DMS53 treated with DMSO at 0.1 percent for 48 hours (cell line): ENCODE data around the gene PCDHA4.
"Not testable (repeated sequence)": the region's sequence is repeated elsewhere in the genome, so short reads cannot be mapped to it uniquely, and the experiment has no call there.

Source experiments
- DNase-seq: peaks from one replicate; lab custom pipeline; 2025; ENCODE audit not compliant: unreplicated experiment; lab: John Stamatoyannopoulos, UW

Gene PCDHA4

GRCh38 chr5:140821375-140822280 is 14.8 kb downstream of the PCDHA4 start, which contains the start of gene PCDHA5:
TSS of gene PCDHA5 (plus strand) at chr5:140821613.
- peak; percentile 42 for DNase-seq

DNA sequence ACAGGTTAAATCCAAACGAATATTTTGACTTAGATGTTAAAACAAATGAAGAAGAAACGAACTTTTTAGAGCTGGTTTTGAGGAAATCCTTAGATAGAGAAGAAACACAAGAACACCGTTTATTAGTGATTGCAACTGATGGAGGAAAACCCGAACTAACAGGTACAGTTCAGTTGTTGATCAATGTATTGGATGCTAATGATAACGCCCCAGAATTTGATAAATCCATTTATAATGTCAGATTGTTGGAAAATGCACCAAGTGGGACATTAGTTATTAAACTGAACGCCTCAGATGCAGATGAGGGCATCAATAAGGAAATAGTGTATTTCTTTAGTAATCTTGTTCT is 15.4 kb downstream of the PCDHA4 start:
- no peak for DNase-seq

DNA sequence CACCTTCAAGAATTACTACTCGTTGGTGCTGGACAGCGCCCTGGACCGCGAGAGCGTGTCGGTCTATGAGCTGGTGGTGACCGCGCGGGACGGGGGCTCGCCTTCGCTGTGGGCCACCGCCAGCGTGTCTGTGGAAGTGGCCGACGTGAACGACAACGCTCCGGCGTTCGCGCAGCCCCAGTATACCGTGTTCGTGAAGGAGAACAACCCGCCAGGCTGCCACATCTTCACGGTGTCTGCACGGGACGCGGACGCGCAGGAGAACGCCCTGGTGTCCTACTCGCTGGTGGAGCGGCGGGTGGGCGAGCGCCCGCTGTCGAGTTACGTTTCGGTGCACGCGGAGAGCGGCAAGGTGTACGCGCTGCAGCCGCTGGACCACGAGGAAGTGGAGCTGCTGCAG is 16.1 kb downstream of the PCDHA4 start:
- not testable (repeated sequence) for DNase-seq

- DNase-seq, result no peak
Observed at GRCh38 chr5:140823475-140823874, 16.6 kb downstream of the PCDHA4 start.

GRCh38 chr5:140827704-140828361 is 21.0 kb downstream of the PCDHA4 start, which contains the start of gene PCDHA6:
TSS of gene PCDHA6 (plus strand) at chr5:140827960. CDS start at chr5:140828092, 132 bp downstream.
- DNase-seq, result peak; percentile 38

DNA sequence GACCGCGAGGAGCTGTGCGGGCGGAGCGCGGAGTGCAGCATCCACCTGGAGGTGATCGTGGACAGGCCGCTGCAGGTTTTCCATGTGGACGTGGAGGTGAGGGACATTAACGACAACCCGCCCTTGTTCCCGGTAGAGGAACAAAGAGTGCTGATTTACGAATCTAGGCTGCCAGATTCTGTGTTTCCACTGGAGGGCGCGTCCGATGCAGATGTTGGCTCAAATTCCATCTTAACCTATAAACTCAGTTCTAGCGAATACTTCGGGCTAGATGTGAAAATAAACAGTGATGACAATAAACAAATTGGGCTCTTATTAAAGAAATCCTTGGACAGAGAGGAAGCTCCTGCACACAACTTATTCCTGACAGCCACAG is 21.5 kb downstream of the PCDHA4 start:
- DNase-seq, result no peak

DNA sequence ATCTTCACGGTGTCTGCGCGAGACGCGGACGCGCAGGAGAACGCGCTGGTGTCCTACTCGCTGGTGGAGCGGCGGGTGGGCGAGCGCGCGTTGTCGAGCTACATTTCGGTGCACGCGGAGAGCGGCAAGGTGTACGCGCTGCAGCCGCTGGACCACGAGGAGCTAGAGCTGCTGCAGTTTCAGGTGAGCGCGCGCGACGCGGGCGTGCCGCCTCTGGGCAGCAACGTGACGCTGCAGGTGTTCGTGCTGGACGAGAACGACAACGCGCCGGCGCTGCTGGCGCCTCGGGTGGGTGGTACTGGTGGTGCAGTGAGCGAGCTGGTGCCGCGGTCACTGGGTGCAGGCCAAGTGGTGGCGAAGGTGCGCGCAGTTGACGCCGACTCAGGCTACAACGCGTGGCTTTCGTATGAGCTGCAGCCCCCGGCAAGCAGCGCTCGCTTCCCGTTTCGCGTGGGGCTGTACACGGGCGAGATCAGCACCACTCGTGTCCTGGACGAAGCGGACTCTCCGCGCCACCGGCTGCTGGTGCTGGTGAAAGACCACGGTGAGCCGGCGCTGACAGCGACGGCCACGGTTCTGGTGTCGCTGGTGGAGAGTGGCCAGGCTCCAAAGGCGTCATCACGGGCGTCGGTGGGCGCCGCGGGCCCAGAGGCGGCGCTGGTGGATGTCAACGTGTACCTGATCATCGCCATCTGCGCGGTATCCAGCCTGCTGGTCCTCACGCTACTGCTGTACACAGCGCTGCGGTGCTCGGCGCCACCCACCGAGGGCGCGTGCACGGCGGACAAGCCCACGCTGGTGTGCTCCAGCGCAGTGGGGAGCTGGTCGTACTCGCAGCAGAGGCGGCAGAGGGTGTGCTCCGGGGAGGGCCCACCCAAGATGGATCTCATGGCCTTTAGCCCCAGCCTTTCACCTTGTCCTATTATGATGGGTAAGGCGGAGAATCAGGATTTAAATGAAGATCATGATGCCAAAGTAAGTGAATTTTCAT is 22.9 kb downstream of the PCDHA4 start:
- DNase-seq, result not testable (repeated sequence)

DNA sequence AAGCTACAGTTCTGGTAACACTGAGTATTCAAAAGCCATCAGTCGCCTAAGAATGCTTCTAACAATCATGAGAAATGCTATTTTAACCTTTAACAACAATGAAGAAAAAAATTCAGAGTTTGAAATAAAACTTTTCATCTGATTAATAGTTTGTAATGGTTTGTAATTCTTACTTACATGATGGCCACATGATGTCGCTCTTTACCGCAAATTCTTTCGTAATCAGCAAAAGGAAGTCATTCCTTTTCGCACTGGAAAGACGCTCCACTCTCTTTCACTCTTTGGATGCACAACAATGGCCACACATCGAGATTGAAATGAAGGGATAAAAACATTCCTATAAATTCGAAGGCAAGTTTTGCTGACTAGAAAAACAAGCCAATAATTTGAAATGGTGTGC is 27.1 kb downstream of the PCDHA4 start, which contains the start of gene PCDHA7:
Gene PCDHA7, plus strand, starts transcription at position 277 of the 400 bp plus-strand sequence. Its CDS starts 115 bp downstream, at position 392.
- DNase-seq, result peak; percentile 39

GRCh38 chr5:140834439-140835008 is 27.7 kb downstream of the PCDHA4 start:
- DNase-seq, result peak; percentile 22

DNA sequence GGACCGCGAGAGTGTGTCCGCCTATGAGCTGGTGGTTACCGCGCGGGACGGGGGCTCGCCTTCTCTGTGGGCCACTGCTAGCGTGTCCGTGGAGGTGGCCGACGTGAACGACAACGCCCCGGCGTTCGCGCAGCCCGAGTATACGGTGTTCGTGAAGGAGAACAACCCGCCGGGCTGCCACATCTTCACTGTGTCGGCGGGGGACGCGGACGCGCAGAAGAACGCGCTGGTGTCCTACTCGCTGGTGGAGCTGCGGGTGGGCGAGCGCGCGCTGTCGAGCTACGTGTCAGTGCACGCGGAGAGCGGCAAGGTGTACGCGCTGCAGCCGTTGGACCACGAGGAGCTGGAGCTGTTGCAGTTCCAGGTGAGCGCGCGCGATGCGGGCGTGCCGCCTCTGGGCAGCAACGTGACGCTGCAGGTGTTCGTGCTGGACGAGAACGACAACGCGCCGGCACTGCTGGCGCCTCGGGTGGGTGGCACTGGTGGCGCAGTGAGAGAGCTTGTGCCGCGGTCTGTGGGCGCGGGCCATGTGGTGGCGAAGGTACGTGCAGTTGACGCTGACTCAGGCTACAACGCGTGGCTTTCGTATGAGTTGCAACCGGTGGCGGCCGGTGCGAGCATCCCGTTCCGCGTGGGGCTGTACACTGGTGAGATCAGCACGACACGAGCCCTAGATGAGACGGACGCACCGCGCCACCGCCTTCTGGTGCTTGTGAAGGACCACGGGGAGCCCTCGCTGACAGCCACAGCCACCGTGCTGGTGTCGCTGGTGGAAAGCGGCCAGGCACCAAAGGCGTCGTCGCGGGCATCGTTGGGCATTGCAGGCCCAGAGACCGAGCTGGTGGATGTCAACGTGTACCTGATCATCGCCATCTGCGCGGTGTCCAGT is 29.0 kb downstream of the PCDHA4 start:
- DNase-seq, result no peak

- peak; percentile 70 for DNase-seq
Observed at GRCh38 chr5:140840978-140841962, 34.4 kb downstream of the PCDHA4 start, which contains the start of gene PCDHA8. TSS of gene PCDHA8 (plus strand) at chr5:140841187. CDS start at chr5:140841322, 135 bp downstream.

GRCh38 chr5:140842798-140843733 is 36.2 kb downstream of the PCDHA4 start:
- DNase-seq, result no peak

DNA sequence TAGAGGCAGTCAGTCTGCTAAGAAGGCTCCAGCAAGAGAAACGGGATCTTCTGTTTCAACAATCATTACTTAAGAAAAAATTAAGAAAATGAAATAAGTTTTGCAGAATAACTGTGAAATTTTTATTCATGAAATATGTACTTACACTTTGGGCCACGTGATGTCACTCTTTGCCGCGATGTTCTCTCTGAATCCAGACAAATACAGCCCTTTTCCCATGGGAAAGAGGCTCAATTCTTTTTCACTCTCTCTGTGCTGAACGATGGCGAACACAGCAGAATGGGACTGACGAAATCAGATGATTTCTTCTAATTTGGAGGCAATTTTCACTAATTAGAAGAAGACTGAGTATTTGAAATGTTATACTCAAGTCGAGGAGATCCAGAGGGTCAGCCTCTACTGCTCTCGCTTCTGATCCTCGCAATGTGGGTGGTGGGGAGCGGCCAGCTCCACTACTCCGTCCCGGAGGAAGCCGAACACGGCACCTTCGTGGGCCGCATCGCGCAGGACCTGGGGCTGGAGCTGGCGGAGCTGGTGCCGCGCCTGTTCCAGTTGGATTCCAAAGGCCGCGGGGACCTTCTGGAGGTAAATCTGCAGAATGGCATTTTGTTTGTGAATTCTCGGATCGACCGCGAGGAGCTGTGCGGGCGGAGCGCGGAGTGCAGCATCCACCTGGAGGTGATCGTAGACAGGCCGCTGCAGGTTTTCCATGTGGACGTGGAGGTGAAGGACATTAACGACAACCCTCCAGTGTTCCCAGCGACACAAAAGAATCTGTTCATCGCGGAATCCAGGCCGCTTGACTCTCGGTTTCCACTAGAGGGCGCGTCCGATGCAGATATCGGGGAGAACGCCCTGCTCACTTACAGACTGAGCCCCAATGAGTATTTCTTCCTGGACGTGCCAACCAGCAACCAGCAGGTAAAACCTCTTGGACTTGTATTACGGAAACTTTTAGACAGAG is 41.6 kb downstream of the PCDHA4 start, which contains the start of gene PCDHA9:
Gene PCDHA9, plus strand, starts transcription at position 244 of the 964 bp plus-strand sequence. Its CDS starts 114 bp downstream, at position 358.
- DNase-seq, result not testable (repeated sequence)

DNA sequence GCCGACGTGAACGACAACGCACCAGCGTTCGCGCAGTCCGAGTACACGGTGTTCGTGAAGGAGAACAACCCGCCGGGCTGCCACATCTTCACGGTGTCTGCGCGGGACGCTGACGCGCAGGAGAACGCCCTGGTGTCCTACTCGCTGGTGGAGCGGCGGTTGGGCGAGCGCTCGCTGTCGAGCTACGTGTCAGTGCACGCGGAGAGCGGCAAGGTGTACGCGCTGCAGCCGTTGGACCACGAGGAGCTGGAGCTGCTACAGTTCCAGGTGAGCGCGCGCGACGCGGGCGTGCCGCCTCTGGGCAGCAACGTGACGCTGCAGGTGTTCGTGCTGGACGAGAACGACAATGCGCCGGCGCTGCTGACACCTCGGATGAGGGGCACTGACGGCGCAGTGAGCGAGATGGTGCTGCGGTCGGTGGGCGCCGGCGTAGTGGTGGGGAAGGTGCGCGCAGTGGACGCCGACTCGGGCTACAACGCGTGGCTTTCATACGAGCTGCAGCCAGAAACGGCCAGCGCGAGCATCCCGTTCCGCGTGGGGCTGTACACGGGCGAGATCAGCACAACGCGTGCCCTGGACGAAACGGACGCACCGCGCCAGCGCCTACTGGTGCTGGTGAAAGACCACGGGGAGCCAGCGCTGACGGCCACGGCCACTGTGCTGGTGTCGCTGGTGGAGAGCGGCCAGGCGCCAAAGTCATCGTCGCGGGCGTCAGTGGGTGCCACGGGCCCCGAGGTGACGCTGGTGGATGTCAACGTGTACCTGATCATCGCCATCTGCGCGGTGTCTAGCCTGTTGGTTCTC is 43.2 kb downstream of the PCDHA4 start:
- not testable (repeated sequence) for DNase-seq
